GM12874 (cell line): ENCODE data around the gene CPLX3.

ENCODE experiments used
- CTCF ChIP-seq: IDR thresholded peaks from 2 replicates; pipeline ENCODE4 v1.5.1; 2011; ENCODE audit warnings: low read depth, mild to moderate bottlenecking, control low read depth, low read length, moderate library complexity; ENCODE audit not compliant: insufficient read depth

CPLX3 gene

GRCh38 chr15:74826364-74826819 is at the start of gene CPLX3:
TSS of gene CPLX3 (plus strand) at chr15:74826627. CDS start at chr15:74826704, 77 bp downstream.
- TF ChIP-seq CTCF = no peak

GRCh38 chr15:74776821-74777768 is 49.3 kb upstream of the CPLX3 start:
- TF ChIP-seq CTCF = no peak

- no peak for TF ChIP-seq CTCF
These were observed 48.4 kb upstream of the CPLX3 start for GRCh38 chr15:74777769-74778598.

- TF ChIP-seq CTCF = no peak
These were observed 47.8 kb upstream of the CPLX3 start for GRCh38 chr15:74778599-74778970.

GRCh38 chr15:74779162-74779648 is 47.2 kb upstream of the CPLX3 start:
- TF ChIP-seq CTCF = no peak

- TF ChIP-seq CTCF = no peak
These were observed 45.6 kb upstream of the CPLX3 start for GRCh38 chr15:74780523-74781430.
